Adrenal gland (tissue), 5 donors: ENCODE results near the gene S100A9.

ENCODE experiments used
- CTCF ChIP-seq, 6 experiments: fragments of 450-650 bp in 4 of 6; fragments of 200-600 bp in 2 of 6; sonication (generic) in 1 of 6; IDR thresholded peaks; 1 replicate in 5 of 6; 2 replicates in 1 of 6; pipeline versions ENCODE4 v1.5.1 to v1.8.0; 2016 to 2021; ENCODE audit warnings: antibody characterized with exemption in 6 of 6, mild to moderate bottlenecking in 2 of 6, moderate library complexity in 1 of 6
- POLR2A ChIP-seq, 2 donors: fragments of 450-650 bp; IDR thresholded peaks; one replicate each; pipeline ENCODE4 v1.6.1; 2017; ENCODE audit warnings: antibody characterized with exemption in 2 of 2, mild to moderate bottlenecking in 2 of 2, moderate library complexity in 1 of 2
- donor health status: DM: no; HTN: no; CAD: no.

- TF ChIP-seq CTCF (IDR thresholded peaks at IDR 0.05) (no peak), POLR2A (IDR thresholded peaks at IDR 0.05) (no peak)
Observed at GRCh38 chr1:153345187-153346076, 12.2 kb upstream of the S100A9 start.
